Caco-2 (cell line): ENCODE results near the gene KAT2A. TPM values are rescaled to one million over a fixed set of nuclear protein-coding genes. Genes with fewer than 3 reads are reported as not detected.

Source experiments
- BruUV-seq: library from RNA; stranded (reverse); fragments of 400-500 nt; replicated peaks from 2 replicates; lab custom pipeline; 2021; lab: Mats Ljungman, UMichigan
- CTCF ChIA-PET: fragments of 300-600 bp; sonication (Branson Sonifier 250); formaldehyde crosslinking; loops from one replicate; lab custom pipeline; 2022; ENCODE audit warnings: antibody characterized with exemption; lab: Charles Lee
- POLR2A ChIA-PET: fragments of 300-600 bp; sonication (Branson Sonifier 250); formaldehyde crosslinking; loops from one replicate; lab custom pipeline; 2022; ENCODE audit warnings: antibody characterized with exemption; lab: Charles Lee
- DNase-seq, 2 experiments: peaks; one replicate each; pipeline versions ENCODE4 v3.0.0 to v3.0.0-alpha.2; 2020 to 2022
- H3K27me3 ChIP-seq: replicated peaks from 2 replicates; pipeline ENCODE4 v1.6.0; 2011; ENCODE audit warnings: low read length; ENCODE audit not compliant: control insufficient read depth, insufficient read depth
- H3K36me3 ChIP-seq: 2 replicates; pipeline ENCODE4 v1.5.1; 2011; ENCODE audit warnings: low read length; ENCODE audit not compliant: control insufficient read depth, insufficient read depth
- H3K4me1 ChIP-seq: fragments of 250-450 bp; sonication (Bioruptor Pico); 2 replicates; pipeline ENCODE4 v1.5.1; 2020; ENCODE audit warnings: mild to moderate bottlenecking
- H3K4me3 ChIP-seq: 2 replicates; pipeline ENCODE4 v1.5.1; 2011; ENCODE audit warnings: low read depth, mild to moderate bottlenecking, control low read depth, low read length
- H3K9me3 ChIP-seq: fragments of 250-450 bp; sonication (Bioruptor Pico); 2 replicates; pipeline ENCODE4 v1.5.1; 2020; ENCODE audit warnings: mild to moderate bottlenecking, moderate library complexity
- H3K27ac Mint-ChIP-seq: one replicate; pipeline ENCODE4 v1.8.0; 2022; ENCODE audit warnings: mixed read lengths; ENCODE audit not compliant: unreplicated experiment
- H3K27me3 Mint-ChIP-seq: one replicate; pipeline ENCODE4 v1.8.0; 2022; ENCODE audit warnings: mixed read lengths; ENCODE audit not compliant: insufficient read depth, unreplicated experiment
- H3K36me3 Mint-ChIP-seq: one replicate; pipeline ENCODE4 v1.8.0; 2022; ENCODE audit warnings: mild to moderate bottlenecking, mixed read lengths; ENCODE audit not compliant: insufficient read depth, unreplicated experiment
- H3K4me1 Mint-ChIP-seq: one replicate; pipeline ENCODE4 v1.8.0; 2022; ENCODE audit warnings: low read depth, mixed read lengths; ENCODE audit not compliant: unreplicated experiment
- H3K4me3 Mint-ChIP-seq: one replicate; pipeline ENCODE4 v1.8.0; 2022; ENCODE audit warnings: mild to moderate bottlenecking, moderate library complexity, mixed read lengths; ENCODE audit not compliant: unreplicated experiment
- H3K9me3 Mint-ChIP-seq: one replicate; pipeline ENCODE4 v1.8.0; 2022; ENCODE audit warnings: mixed read lengths; ENCODE audit not compliant: unreplicated experiment
- intact Hi-C: fragments of 100-400 bp; cut with micrococcal nuclease; formaldehyde crosslinking; loops from one replicate; pipeline ENCODE4 v1.10.0; 2022; ENCODE audit not compliant: unreplicated experiment
- total RNA-seq: library from RNA; stranded (reverse); gene quantifications from 2 replicates; pipeline ENCODE4 v1.2.3, GENCODE V29; 2022
- TF ChIP-seq, protein P1 (sequence below), 2 experiments: fragments of 200-600 bp in 1 of 2; IDR thresholded peaks; 1 replicate in 1 of 2; 2 replicates in 1 of 2; pipeline versions ENCODE4 v1.5.1 to v1.8.0; 2011 to 2022; ENCODE audit warnings: antibody characterized with exemption in 1 of 2, control low read depth in 1 of 2, inconsistent platforms in 1 of 2, low read depth in 1 of 2, low read length in 1 of 2, mild to moderate bottlenecking in 1 of 2, moderate library complexity in 1 of 2; ENCODE audit not compliant: insufficient read depth in 1 of 2, severe bottlenecking in 1 of 2, unreplicated experiment in 1 of 2

KAT2A gene
- total RNA-seq, 1 experiment from 2014 or later, result 46.5 TPM

DNA sequence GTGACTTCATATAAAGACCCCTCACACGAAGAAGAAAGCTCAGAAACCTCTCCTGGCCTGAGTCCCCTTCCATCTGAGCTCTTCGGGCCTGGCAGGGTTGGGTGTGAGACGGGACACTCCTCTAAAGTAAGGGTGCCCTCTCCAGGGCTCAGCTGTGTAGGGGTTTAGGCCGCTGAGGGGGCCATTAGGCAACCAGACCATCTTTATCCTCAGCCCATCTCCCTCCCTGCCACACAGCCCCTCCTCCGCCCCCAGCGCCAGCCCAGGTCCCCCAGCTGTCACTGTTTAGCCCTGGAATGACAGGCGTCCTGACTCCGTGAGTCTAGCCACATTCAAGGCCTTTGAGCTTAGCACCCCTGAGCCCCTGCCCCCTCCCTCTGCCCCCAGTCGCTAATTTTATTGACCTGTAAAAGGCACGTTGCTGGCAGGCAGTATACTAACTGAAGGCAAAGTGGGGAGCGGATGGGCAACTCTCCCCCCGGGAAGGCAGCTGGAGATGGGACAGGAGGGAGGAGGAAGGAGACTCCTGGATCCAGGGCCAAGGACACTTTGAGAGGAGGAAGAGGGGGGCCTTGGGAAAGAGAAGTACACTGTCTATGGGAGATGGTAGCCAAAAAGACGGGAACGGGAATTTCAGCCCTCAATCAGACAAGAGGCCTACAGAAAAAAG is 22.3 kb downstream of the KAT2A start:
- H3K36me3 ChIP-seq, result no peaks in the 10 kb centered on the region
- no peaks in the 10 kb centered on the region for H3K9me3 Mint-ChIP-seq
- intact Hi-C loops, result no loop called here
- no peaks in the 10 kb centered on the region for H3K36me3 Mint-ChIP-seq
- CTCF ChIA-PET, result interaction anchor here (0.5 to 1.3 kb wide), 6 partner anchors 31 to 307 kb away, joined by 3 to 6 read pairs (median 4); partner anchors contain the start of gene DNAJC7
- H3K4me1 ChIP-seq, result peaks cover 8% of the 10 kb centered on the region
- DNase-seq, result no peak
- no peaks in the 10 kb centered on the region for H3K27me3 Mint-ChIP-seq
- no peak overlapping the region for H3K4me3 ChIP-seq
- TF ChIP-seq, protein P1, sequence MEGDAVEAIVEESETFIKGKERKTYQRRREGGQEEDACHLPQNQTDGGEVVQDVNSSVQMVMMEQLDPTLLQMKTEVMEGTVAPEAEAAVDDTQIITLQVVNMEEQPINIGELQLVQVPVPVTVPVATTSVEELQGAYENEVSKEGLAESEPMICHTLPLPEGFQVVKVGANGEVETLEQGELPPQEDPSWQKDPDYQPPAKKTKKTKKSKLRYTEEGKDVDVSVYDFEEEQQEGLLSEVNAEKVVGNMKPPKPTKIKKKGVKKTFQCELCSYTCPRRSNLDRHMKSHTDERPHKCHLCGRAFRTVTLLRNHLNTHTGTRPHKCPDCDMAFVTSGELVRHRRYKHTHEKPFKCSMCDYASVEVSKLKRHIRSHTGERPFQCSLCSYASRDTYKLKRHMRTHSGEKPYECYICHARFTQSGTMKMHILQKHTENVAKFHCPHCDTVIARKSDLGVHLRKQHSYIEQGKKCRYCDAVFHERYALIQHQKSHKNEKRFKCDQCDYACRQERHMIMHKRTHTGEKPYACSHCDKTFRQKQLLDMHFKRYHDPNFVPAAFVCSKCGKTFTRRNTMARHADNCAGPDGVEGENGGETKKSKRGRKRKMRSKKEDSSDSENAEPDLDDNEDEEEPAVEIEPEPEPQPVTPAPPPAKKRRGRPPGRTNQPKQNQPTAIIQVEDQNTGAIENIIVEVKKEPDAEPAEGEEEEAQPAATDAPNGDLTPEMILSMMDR (IDR thresholded peaks at IDR 0.05; ENCODE audit: insufficient read depth in 1 of 2, low read depth in 1 of 2, low read length in 1 of 2, severe bottlenecking in 1 of 2, unreplicated experiment in 1 of 2), result no peak
- no peaks in the 10 kb centered on the region for H3K9me3 ChIP-seq
- no peak overlapping the region for H3K27ac Mint-ChIP-seq
- peak overlapping the region; percentile 39 for H3K4me3 Mint-ChIP-seq
- H3K27me3 ChIP-seq, result 0 out of 2 replicates have a peak, but pooled peaks cover 2% of the 10 kb centered on the region
- POLR2A ChIA-PET, result no interaction called here
- no peaks in the 10 kb centered on the region for H3K4me1 Mint-ChIP-seq
- no TSS peak for BruUV-seq

DNA sequence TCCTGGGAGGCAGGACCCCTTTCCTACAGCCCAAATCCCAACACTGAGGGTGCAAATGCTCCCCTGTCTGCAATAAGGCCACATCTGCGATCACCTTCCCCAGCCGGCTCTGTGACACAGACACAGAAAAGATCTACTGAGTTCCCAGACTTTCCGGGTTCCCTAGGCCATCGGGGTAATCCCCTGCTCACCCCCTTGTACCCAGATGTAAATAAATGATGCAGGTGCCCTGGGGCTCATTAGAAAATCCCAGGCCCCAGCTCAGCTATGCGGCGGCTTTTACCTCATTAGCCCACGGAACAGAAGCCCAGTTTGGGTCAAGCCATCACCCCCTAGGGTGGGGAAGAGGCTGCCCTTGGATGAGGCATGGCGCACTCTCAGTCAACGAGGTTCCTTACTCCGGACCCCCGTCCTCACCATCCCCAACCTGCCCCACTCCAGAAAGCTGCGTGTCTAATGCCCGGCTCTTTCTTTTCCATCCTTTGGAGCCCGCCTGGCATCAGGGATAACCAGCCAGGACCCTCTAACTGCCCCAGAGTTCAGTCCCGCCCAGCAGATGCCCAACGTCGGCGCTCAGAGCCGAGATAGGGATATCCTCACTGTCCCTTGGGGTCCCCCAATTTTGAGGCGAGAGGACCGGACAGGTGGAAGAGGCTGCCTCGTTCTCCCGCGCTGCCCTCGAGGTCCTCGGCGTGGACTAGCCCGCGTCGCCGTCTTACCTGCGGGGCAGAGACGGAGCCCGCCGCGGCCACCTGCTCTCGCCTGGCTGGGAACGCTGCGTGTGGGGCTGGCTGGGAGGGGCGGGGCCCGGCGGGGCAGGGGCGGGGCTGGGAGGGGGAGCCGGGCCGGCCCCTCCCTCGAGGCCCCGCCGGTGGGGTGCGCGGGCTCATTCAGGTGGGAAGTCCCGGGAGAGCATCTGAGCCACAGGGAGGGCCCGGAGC is 23.2 kb downstream of the KAT2A start, which contains the start of gene ZNF385C:
TSS of gene ZNF385C (minus strand) at position 783 of the 941 bp plus-strand sequence. CDS start 35,417 bp downstream, outside the sequence.
- no peaks in the 10 kb centered on the region for H3K36me3 ChIP-seq
- H3K4me1 ChIP-seq, result peaks cover 8% of the 10 kb centered on the region
- H3K4me1 Mint-ChIP-seq, result no peaks in the 10 kb centered on the region
- ChIA-PET POLR2A (interaction anchor here (0.6 kb wide), 1 partner anchor 17 kb away, joined by 3 read pairs; no protein-coding TSS in a partner anchor), CTCF (interaction anchor here (0.5 to 1.3 kb wide), 6 partner anchors 30 to 308 kb away, joined by 3 to 6 read pairs (median 4); partner anchors contain the start of gene DNAJC7)
- no peak within 1 kb of the TSS for H3K27ac Mint-ChIP-seq
- H3K27me3 ChIP-seq, result 0 out of 2 replicates have a peak, but pooled peaks cover 2% of the 10 kb centered on the region
- H3K9me3 Mint-ChIP-seq, result no peaks in the 10 kb centered on the region
- no TSS peak for BruUV-seq
- H3K4me3 Mint-ChIP-seq, result peak within 1 kb of the TSS; percentile 47
- peak within 1 kb of the TSS; percentile 32 for H3K4me3 ChIP-seq
- intact Hi-C loops, result no loop called here
- H3K36me3 Mint-ChIP-seq, result no peaks in the 10 kb centered on the region
- DNase-seq, result peak in 1 of 2 experiments; percentile 51
- H3K27me3 Mint-ChIP-seq, result no peaks in the 10 kb centered on the region
- no peaks in the 10 kb centered on the region for H3K9me3 ChIP-seq
- TF ChIP-seq, protein P1 (IDR thresholded peaks at IDR 0.05; ENCODE audit: insufficient read depth in 1 of 2, low read depth in 1 of 2, low read length in 1 of 2, severe bottlenecking in 1 of 2, unreplicated experiment in 1 of 2), result no peak
